Mesendoderm (in vitro differentiated cells): ENCODE data around the gene GTF2IRD1.

ENCODE experiments used
- DNase-seq: peaks from one replicate; pipeline ENCODE4 v3.0.0; 2013
- H2AK5ac ChIP-seq: 2 replicates; pipeline ENCODE4 v1.6.1; 2013; ENCODE audit warnings: low read length, inconsistent platforms
- H2BK120ac ChIP-seq: 2 replicates; pipeline ENCODE4 v1.6.1; 2013; ENCODE audit warnings: low read depth, mild to moderate bottlenecking, low read length, moderate library complexity, mixed read lengths
- H2BK15ac ChIP-seq: replicated peaks from 2 replicates; pipeline ENCODE4 v1.6.1; 2013; ENCODE audit warnings: low read depth, mild to moderate bottlenecking, moderate library complexity
- H2BK5ac ChIP-seq: 2 replicates; pipeline ENCODE4 v1.6.1; 2013; ENCODE audit warnings: low read length, inconsistent platforms
- H3K18ac ChIP-seq: 2 replicates; pipeline ENCODE4 v1.6.1; 2013; ENCODE audit warnings: mild to moderate bottlenecking, low read length, mixed read lengths
- H3K23ac ChIP-seq: one replicate; pipeline ENCODE4 v1.6.1; 2013; ENCODE audit warnings: low read length
- H3K27ac ChIP-seq: 2 replicates; pipeline ENCODE4 v1.5.1; 2013; ENCODE audit warnings: low read depth, mild to moderate bottlenecking, inconsistent platforms, low read length, moderate library complexity
- H3K27me3 ChIP-seq: 2 replicates; pipeline ENCODE4 v1.6.1; 2013; ENCODE audit warnings: low read length, control low read depth, mild to moderate bottlenecking, inconsistent platforms; ENCODE audit not compliant: insufficient read depth, poor library complexity
- H3K36me3 ChIP-seq: 2 replicates; pipeline ENCODE4 v1.6.1; 2013; ENCODE audit warnings: low read length, inconsistent platforms; ENCODE audit not compliant: control insufficient read depth, insufficient read depth
- H3K4ac ChIP-seq: one replicate; pipeline ENCODE4 v1.6.1; 2013; ENCODE audit warnings: low read depth, mild to moderate bottlenecking, low read length, moderate library complexity
- H3K4me1 ChIP-seq: 2 replicates; pipeline ENCODE4 v1.6.1; 2013; ENCODE audit warnings: low read depth, low read length, inconsistent platforms; ENCODE audit not compliant: control insufficient read depth
- H3K4me2 ChIP-seq: 2 replicates; pipeline ENCODE4 v1.6.1; 2013; ENCODE audit warnings: low read length
- H3K4me3 ChIP-seq: 2 replicates; pipeline ENCODE4 v1.5.1; 2013; ENCODE audit warnings: mild to moderate bottlenecking, low read length
- H3K56ac ChIP-seq: one replicate; pipeline ENCODE4 v1.6.1; 2013; ENCODE audit warnings: low read length
- H3K79me1 ChIP-seq: 2 replicates; pipeline ENCODE4 v1.6.1; 2013; ENCODE audit warnings: low read length, inconsistent platforms
- H3K79me2 ChIP-seq: 2 replicates; pipeline ENCODE4 v1.6.1; 2013; ENCODE audit warnings: mild to moderate bottlenecking, low read length; ENCODE audit not compliant: control insufficient read depth, insufficient read depth
- H3K9ac ChIP-seq: 2 replicates; pipeline ENCODE4 v1.6.1; 2013; ENCODE audit warnings: low read length, inconsistent platforms
- H4K5ac ChIP-seq: one replicate; pipeline ENCODE4 v1.6.1; 2013; ENCODE audit warnings: low read length
- H4K8ac ChIP-seq: one replicate; pipeline ENCODE4 v1.6.1; 2013; ENCODE audit warnings: low read depth, mild to moderate bottlenecking, control low read depth, low read length, moderate library complexity
- WGBS: extraction: QIAGEN DNeasy Blood & Tissue Kit; methylation state at CpG from one replicate; pipeline ENCODE4 v1.1.7; 2013; ENCODE audit warnings: low lambda C conversion rate, missing lambda C conversion rate; ENCODE audit not compliant: insufficient coverage; ENCODE audit errors: extremely low coverage; 5-methylcytosine and 5-hydroxymethylcytosine counted together

Gene GTF2IRD1

GRCh38 chr7:74598558-74598957, 144.9 kb downstream of the GTF2IRD1 start:
- no peak overlapping the region for H2BK15ac ChIP-seq
- no peak overlapping the region for H3K27ac ChIP-seq
- H3K4me1 ChIP-seq = no peaks in the 10 kb centered on the region
- no peak overlapping the region for H3K9ac ChIP-seq
- H4K5ac ChIP-seq = no peak overlapping the region
- H2BK5ac ChIP-seq = no peak overlapping the region
- no peak overlapping the region for H3K23ac ChIP-seq
- no peak overlapping the region for H4K8ac ChIP-seq
- no peak overlapping the region for H3K4ac ChIP-seq
- WGBS = no CpG with 5 or more reads among the region's 1 CpG
- H3K36me3 ChIP-seq = peaks cover 6% of the 10 kb centered on the region
- H2BK120ac ChIP-seq = no peak overlapping the region
- no peaks in the 10 kb centered on the region for H3K79me2 ChIP-seq
- no peak overlapping the region for H3K56ac ChIP-seq
- no peak overlapping the region for H3K4me2 ChIP-seq
- H2AK5ac ChIP-seq = no peak overlapping the region
- H3K18ac ChIP-seq = no peak overlapping the region
- H3K4me3 ChIP-seq = no peak overlapping the region
- H3K79me1 ChIP-seq = no peaks in the 10 kb centered on the region
- DNase-seq = no peak
- H3K27me3 ChIP-seq = no peaks in the 10 kb centered on the region

DNA sequence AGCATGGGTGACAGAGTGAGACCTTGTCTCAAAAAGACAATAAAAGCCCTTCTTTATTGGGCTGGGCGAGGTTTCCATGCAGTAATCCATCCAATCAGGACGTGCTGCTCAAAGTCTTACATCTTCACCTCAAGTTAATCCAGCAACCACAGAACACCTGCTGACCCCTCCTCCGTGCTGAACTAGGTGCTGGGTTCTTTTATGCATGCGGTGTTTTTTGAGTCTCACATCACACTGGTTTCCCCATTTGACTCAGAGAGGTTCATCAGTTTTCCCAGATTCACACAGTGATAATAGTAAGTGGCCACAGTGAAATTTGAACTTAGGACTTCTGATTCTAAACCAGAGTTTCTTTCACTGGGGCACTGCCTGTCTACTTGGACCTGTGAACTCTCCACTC, 145.5 kb downstream of the GTF2IRD1 start:
- no CpG with 5 or more reads among the region's 4 CpGs for WGBS
- Histone ChIP-seq H3K9ac (no peak overlapping the region), H3K4me1 (no peaks in the 10 kb centered on the region), H3K4ac (no peak overlapping the region), H3K79me2 (no peaks in the 10 kb centered on the region), H3K56ac (no peak overlapping the region), H4K5ac (no peak overlapping the region), H2BK15ac (no peak overlapping the region), H2AK5ac (no peak overlapping the region), H2BK5ac (no peak overlapping the region), H3K4me3 (no peak overlapping the region), H4K8ac (no peak overlapping the region), H3K23ac (no peak overlapping the region), H3K4me2 (no peak overlapping the region), H3K79me1 (no peaks in the 10 kb centered on the region), H3K18ac (no peak overlapping the region), H2BK120ac (no peak overlapping the region), H3K36me3 (peaks cover 6% of the 10 kb centered on the region), H3K27me3 (no peaks in the 10 kb centered on the region), H3K27ac (no peak overlapping the region)
- no peak for DNase-seq

GRCh38 chr7:74604326-74605020, 150.8 kb downstream of the GTF2IRD1 start:
- no peak for DNase-seq
- no peak overlapping the region for H3K27ac ChIP-seq
- H3K4me1 ChIP-seq = no peaks in the 10 kb centered on the region
- no peak overlapping the region for H2AK5ac ChIP-seq
- no peaks in the 10 kb centered on the region for H3K79me2 ChIP-seq
- H4K8ac ChIP-seq = no peak overlapping the region
- no peak overlapping the region for H3K4me3 ChIP-seq
- H3K4ac ChIP-seq = no peak overlapping the region
- no peak overlapping the region for H4K5ac ChIP-seq
- H3K23ac ChIP-seq = no peak overlapping the region
- no peak overlapping the region for H2BK120ac ChIP-seq
- no peak overlapping the region for H3K18ac ChIP-seq
- no peaks in the 10 kb centered on the region for H3K27me3 ChIP-seq
- H3K56ac ChIP-seq = no peak overlapping the region
- peaks cover 2% of the 10 kb centered on the region for H3K36me3 ChIP-seq
- H3K9ac ChIP-seq = no peak overlapping the region
- WGBS = no CpG with 5 or more reads among the region's 7 CpGs
- H3K79me1 ChIP-seq = no peaks in the 10 kb centered on the region
- no peak overlapping the region for H2BK15ac ChIP-seq
- no peak overlapping the region for H3K4me2 ChIP-seq
- no peak overlapping the region for H2BK5ac ChIP-seq

DNA sequence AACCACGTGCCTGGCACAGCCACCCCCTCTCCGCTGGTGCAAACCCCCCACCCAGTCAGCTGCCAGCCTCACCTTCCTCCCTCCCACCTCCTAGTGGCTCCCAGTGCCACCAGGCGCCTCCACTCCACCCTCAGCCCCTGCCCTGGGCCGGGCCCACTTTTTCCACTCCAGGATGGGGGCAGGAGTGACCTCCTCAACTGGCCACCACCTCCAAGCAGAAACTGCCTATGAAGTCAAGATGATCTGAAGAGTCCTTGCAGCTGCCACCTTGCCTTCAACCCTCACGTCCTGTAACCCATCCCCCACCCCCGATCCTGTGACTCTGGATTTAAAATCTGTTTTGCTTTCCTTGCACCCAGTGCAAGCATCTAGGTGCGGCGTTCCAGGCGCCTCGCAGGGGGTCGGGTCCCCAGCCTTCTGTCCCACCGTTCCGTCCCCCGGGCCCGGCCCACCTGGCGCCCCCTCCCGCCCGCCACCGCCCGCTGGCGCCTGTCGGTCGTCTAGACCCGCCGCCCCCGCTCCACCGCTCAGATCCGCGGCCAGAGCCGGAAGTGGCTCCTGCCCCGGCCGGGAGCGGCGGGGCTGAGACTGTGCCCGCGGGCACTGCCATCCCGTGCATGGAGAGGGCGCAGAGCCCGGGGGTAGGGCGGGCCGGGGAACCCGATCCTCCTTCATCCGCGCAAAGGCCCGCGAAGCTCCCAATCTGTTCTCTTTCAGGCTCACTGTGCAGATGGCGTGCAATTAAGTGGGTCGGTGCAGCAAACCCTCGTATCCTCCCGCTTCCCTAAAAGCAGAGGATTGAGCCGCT, 152.6 kb downstream of the GTF2IRD1 start:
- Histone ChIP-seq H3K18ac (no peak overlapping the region), H4K5ac (no peak overlapping the region), H3K36me3 (no peaks in the 10 kb centered on the region), H3K4me1 (no peaks in the 10 kb centered on the region), H3K79me1 (no peaks in the 10 kb centered on the region), H3K4me3 (no peak overlapping the region), H3K9ac (no peak overlapping the region), H3K4ac (no peak overlapping the region), H3K79me2 (no peaks in the 10 kb centered on the region), H4K8ac (no peak overlapping the region), H3K23ac (no peak overlapping the region), H2BK5ac (no peak overlapping the region), H2BK120ac (no peak overlapping the region), H3K27me3 (no peaks in the 10 kb centered on the region), H2AK5ac (no peak overlapping the region), H2BK15ac (no peak overlapping the region), H3K56ac (peak overlapping the region; percentile 44), H3K27ac (no peak overlapping the region), H3K4me2 (peak overlapping the region; percentile 2)
- WGBS = no CpG with 5 or more reads among the region's 51 CpGs
- DNase-seq = peak; percentile 40

GRCh38 chr7:74606909-74607510, 153.3 kb downstream of the GTF2IRD1 start:
- peak overlapping the region; percentile 29 for H3K56ac ChIP-seq
- WGBS = no CpG with 5 or more reads among the region's 15 CpGs
- H3K4ac ChIP-seq = no peak overlapping the region
- H3K79me1 ChIP-seq = no peaks in the 10 kb centered on the region
- H3K79me2 ChIP-seq = no peaks in the 10 kb centered on the region
- H3K27ac ChIP-seq = no peak overlapping the region
- no peaks in the 10 kb centered on the region for H3K27me3 ChIP-seq
- no peak overlapping the region for H3K9ac ChIP-seq
- H3K4me1 ChIP-seq = no peaks in the 10 kb centered on the region
- H3K4me3 ChIP-seq = no peak overlapping the region
- no peak overlapping the region for H4K5ac ChIP-seq
- H3K23ac ChIP-seq = no peak overlapping the region
- no peak overlapping the region for H4K8ac ChIP-seq
- H3K18ac ChIP-seq = no peak overlapping the region
- no peak overlapping the region for H2AK5ac ChIP-seq
- H2BK5ac ChIP-seq = no peak overlapping the region
- DNase-seq = no peak
- H3K4me2 ChIP-seq = no peak overlapping the region
- no peaks in the 10 kb centered on the region for H3K36me3 ChIP-seq
- no peak overlapping the region for H2BK120ac ChIP-seq
- no peak overlapping the region for H2BK15ac ChIP-seq
